IPS-NIHi7 (cell line): ENCODE results near the gene ZNF625.
A peak's percentile ranks its signal among the peaks of the same experiment; 100 is the strongest.
"Not testable (repeated sequence)": the region's sequence is repeated elsewhere in the genome, so short reads cannot be mapped to it uniquely, and the experiment has no call there.

Source experiments
- DNase-seq: peaks from one replicate; pipeline ENCODE4 v3.0.0; 2012; ENCODE audit warnings: mixed read lengths; ENCODE audit errors: extremely low spot score

Gene ZNF625

DNA sequence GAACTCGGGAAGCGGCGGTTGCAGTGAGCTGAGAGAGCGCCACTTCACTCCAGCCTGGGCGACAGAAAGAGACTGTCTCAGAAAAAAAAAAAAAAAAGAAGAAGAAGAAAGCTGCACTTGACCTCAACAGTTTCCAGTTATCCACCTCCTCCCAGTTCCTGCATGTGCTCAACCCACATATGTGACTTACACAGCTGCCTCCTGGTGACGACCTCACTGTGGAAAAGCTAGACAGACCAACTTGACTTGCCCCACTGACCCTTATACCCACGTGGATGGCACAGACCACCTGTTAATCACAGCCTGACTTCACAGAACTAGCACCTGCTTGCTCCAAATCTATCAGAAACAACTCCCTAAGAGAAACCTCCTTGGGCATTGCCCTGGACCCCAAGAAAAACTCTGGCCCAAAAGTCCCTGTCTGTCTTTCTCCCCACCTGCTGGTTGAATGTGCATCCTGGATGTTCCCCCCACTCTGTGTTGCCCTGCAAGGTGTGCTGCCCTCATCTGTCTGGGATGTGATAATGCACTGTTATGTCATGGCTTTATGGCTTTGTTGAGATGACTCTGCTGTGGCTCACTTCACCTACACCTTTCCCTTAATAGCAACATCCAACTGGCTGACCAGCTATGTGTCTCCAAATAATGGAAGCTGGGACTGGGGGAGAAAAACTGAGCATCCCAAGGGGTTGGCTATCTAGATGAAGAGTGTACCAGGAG is 19.2 kb downstream of the ZNF625 start:
- peak; percentile 19 for DNase-seq

DNA sequence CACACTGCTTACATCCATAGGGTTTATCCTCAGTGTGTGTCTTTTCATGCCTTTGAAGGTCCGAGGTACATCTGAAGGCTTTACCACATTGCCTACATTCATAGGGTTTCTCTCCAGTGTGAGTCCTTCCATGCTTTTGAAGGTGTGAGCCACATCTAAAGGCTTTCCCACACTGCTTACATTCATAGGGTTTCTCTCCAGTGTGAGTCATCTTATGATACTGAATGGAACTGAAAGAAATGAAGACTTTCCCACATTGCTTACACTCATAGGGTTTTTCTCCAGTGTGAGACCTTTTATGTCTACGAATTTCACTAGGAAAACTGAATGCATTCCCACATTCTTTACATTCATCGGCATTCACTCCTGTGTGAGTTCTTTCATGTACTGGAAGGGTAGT is 23.5 kb downstream of the ZNF625 start:
- DNase-seq: no peak

DNA sequence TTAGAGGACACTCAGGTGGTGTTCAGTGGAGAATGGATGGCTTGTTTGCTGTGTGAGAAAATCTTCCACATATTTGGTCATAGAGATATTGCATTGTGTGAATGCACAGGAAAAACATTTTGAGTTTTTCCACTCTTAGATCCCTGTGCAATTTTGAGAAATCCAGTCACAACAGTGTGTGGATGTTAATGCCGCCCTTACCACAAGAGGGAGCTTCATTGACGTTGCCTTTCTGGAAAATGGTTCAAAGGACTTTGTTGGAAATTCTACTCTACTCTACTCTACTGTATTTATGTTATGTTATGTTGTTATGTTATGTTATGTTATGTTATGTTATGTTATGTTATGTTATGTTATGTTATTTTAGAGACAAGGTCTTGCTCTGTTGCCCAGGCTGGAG is 29.8 kb downstream of the ZNF625 start:
- peak; percentile 30 for DNase-seq

DNA sequence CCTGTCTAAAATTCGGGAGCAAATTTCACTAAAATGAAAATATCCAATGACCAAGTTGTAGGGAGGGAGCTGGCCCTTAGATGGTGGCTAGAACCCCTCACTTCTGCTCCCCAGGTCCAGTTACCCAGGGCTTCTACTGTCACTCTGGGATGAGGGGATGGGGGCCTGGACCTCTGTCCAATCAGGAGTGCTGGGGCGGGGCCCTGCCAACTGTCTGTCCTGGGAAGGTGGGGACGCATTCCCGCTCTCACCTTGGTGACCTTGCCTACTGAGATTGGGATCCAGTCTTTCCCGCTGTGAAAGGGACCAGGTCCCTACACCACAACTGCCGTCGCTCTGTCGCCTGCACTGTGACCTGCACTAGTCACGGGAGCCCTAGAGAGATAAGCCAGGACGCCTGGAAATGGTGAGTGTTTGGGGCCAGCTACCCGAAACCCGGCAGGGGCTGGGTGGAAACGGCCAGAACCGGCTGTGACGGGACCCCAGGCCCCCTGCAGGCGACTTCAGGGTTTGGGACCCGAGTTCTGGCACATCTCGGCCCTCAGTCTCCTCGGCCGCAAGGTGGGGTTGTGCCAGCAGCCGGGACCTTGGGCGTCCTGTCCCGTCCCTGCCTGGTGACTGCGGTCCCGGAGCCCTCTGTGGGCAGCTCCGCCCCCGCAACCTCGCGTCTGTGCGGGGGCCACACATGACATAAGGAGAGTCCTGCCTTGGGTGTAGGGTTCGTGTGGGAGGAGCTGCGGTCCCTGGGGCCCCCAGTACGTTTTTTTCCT is 39.1 kb downstream of the ZNF625 start:
- peak; percentile 22 for DNase-seq

DNA sequence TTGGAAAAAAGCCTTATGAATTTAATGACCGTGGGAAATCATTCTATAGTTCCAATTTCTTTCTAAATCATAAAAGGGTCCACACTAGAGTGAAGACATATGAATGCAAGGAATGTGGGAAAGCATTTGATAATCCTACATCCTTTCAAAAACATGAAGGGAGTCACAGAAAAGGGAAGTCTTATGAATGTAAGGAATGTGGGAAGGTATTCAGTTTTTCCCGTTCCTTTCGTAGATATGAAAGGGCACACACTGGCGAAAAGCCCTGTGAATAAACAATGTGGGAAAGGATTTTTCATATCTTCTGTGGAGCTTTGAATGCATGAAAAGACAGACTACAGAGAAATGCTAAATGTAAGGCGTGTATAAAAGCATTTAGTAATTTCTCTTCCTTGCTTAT is 43.4 kb downstream of the ZNF625 start:
- DNase-seq: no peak

DNA sequence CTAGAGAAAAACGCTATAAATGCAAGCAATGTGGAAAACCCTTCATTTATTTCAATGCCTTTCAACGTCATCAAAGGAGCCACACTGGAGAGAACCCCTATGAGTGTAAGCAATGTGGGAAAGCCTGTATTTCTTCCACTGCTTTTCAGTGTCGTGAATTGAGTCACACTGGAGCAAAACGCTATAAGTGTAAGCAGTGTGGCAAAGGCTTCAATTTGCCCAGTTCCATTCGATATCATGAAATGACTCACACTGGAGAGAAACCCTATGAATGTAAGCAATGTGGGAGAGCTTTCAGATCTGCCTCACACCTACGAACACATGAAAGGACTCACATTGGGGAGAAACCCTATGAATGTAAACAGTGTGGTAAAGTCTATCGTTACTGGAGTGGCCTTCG is 43.8 kb downstream of the ZNF625 start:
- DNase-seq: no peak

DNA sequence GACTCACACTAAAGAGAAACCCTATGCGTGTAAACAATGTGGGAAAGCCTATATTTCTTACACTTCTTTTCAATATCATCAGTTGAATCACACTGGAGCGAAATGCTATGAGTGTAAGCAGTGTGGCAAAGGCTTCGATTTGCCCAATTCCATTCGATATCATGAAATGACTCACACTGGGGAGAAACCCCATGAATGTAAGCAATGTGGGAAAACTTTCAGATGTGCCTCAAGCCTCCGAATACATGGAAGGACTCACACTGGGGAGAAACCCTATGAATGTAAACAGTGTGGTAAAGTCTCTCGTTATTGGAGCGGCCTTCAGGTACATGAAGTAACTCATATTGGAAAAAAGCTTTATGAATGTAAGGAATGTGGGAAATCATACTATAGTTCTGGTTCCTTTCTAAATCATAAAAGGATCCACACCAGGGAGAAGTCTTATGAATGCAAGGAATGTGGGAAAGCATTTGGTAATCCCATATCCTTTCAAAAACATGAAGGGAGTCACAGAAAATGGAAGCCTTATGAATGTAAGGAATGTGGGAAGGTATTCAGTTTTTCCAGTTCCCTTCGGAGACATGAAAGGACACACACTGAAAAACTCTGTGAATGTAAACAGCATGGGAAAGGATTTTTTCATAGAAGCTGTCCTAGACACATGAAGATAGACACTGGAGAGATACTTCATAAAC is 44.4 kb downstream of the ZNF625 start:
- DNase-seq: no peak

DNA sequence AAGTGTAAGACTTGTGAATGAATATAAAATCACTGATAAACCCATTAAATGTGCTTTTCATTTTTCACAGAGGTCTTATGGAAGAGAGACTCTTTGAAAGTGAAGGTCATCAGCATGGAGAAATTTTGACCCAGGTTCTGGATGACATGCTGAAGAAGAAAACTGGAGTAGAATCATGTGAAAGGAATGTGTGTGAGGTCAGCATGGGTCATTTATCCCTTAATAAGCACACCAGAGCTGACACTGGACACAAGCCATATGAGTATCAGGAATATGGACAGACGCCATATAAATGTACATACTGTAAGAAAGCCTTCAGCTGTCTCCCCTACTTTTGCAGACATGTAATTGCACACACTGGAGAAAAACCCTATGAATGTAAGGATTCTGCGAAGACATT is 45.4 kb downstream of the ZNF625 start:
- no peak for DNase-seq

DNA sequence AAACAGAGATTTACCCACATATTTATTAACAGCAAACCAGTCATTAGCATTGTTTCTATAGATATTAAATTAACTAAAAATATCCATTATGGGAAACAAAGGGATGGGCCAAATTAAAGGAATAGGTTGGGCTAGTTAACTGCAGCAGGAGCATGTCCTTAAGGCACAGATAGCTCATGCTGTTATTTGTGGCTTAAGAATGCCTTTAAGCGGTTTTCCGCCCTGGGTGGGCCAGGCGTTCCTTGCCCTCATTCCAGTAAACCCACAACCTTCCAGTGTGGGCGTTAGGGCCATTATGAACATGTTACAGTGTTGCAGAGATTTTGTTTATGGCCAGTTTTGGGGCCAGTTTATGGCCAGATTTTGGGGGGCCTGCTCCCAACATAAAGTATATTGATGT is 52.6 kb downstream of the ZNF625 start:
- not testable (repeated sequence) for DNase-seq

DNA sequence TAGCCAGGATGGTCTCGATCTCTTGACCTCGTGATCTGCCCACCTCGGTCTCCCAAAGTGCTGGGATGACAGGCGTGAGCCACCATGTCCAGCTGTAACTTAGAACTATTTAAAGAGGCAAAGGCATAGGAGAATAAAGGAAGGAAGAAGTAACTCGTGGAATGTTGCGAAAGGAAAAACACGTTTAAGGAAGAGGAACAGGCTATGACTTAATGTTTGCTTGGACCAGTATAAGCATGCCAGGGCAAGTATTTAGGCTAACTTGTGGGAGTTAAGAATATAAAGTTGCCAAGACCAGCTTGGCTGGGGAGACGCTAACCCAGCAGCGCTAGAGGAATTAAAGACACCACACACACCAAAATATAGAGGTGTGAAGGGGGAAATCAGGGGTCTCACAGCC is 58.5 kb downstream of the ZNF625 start:
- no peak for DNase-seq

DNA sequence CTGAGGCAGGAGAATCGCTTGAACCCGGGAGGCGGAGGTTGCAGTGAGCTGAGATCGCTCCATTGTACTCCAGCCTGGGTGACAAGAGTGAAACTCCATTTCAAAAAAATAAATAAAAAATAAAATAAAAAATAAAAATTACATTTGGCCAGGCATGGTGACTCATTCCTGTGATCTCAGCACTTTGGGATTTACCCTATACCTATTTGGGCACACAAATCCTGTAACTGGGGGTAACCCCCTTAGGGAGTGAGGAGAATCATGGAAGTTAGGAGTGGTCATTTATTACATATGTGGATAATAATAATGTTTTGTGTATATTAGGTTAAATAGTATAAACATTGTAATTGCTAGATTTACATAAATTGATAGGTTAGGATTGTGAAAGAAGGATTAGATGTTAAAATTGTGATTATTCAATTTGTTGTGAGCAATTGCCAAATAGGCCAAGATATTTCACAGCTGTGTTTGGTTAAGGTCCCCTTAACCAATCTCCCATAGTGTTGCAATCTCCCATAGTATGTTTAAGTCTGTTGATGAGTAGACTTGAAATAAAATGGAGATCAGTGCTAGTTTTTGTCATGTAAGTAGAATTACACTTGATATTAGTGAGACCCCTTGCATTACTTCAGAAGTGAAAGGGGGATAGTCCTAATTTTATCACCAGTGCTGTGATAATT is 61.3 kb downstream of the ZNF625 start:
- DNase-seq: no peak
